ENCODE measurements around the gene BRIP1. TPM values are rescaled to one million over a fixed set of nuclear protein-coding genes. Genes with fewer than 3 reads are reported as not detected.
A peak's percentile ranks its signal among the peaks of the same experiment; 100 is the strongest.

The BRIP1 gene
- total RNA-seq, 1 donor from 2014 or later, result 66.4 TPM

GRCh38 chr17:61639818-61640217, 223.5 kb downstream of the BRIP1 start:
- Histone ChIP-seq H2AFZ (replicated peaks) (no peak overlapping the region), H3K9me3 (ENCODE audit: low read depth) (no peaks in the 10 kb centered on the region), H3K36me3 (no peaks in the 10 kb centered on the region), H3K4me2 (no peak overlapping the region), H3F3A (ENCODE audit: low read depth) (no peaks in the 10 kb centered on the region), H3K79me2 (ENCODE audit: low read depth) (no peaks in the 10 kb centered on the region), H3K27me3 (no peaks in the 10 kb centered on the region), H4K20me1 (ENCODE audit: low read depth) (no peaks in the 10 kb centered on the region), H3K9ac (no peak overlapping the region), H3K4me3 (no peak overlapping the region), H3K4me1 (no peaks in the 10 kb centered on the region), H3K27ac (no peak overlapping the region)
- H3K4me1 Mint-ChIP-seq, result no peaks in the 10 kb centered on the region
- H3K27ac Mint-ChIP-seq, result no peak overlapping the region
- no peaks in the 10 kb centered on the region for H3K27me3 Mint-ChIP-seq (ENCODE audit: insufficient read depth, low read depth)
- H3K36me3 Mint-ChIP-seq, result no peaks in the 10 kb centered on the region
- peaks cover 14% of the 10 kb centered on the region for H3K9me3 Mint-ChIP-seq
- TF ChIP-seq EZH2phosphoT487 (IDR thresholded peaks at IDR 0.05) (no peak), EZH2 (IDR thresholded peaks at IDR 0.05) (no peak), CTCF (IDR thresholded peaks at IDR 0.05) (no peak)
- DNase-seq (ENCODE audit: low spot score), result no peak
- no peak overlapping the region for H3K4me3 Mint-ChIP-seq

- Histone ChIP-seq H3F3A (ENCODE audit: low read depth) (no peaks in the 10 kb centered on the region), H3K4me2 (no peak overlapping the region), H2AFZ (replicated peaks) (no peak overlapping the region), H3K4me1 (no peaks in the 10 kb centered on the region), H3K9ac (no peak overlapping the region), H3K4me3 (no peak overlapping the region), H3K36me3 (no peaks in the 10 kb centered on the region), H4K20me1 (ENCODE audit: low read depth) (no peaks in the 10 kb centered on the region), H3K27ac (no peak overlapping the region), H3K27me3 (no peaks in the 10 kb centered on the region), H3K79me2 (ENCODE audit: low read depth) (no peaks in the 10 kb centered on the region), H3K9me3 (ENCODE audit: low read depth) (no peaks in the 10 kb centered on the region)
- DNase-seq (ENCODE audit: low spot score), result no peak
- Mint-ChIP-seq H3K9me3 (peaks cover 14% of the 10 kb centered on the region), H3K4me3 (no peak overlapping the region), H3K4me1 (no peaks in the 10 kb centered on the region), H3K36me3 (no peaks in the 10 kb centered on the region), H3K27ac (no peak overlapping the region), H3K27me3 (ENCODE audit: insufficient read depth, low read depth) (no peaks in the 10 kb centered on the region)
- TF ChIP-seq EZH2phosphoT487 (IDR thresholded peaks at IDR 0.05) (no peak), CTCF (IDR thresholded peaks at IDR 0.05) (no peak), EZH2 (IDR thresholded peaks at IDR 0.05) (no peak)
These were observed 225.2 kb downstream of the BRIP1 start for GRCh38 chr17:61638087-61638486.

DNA sequence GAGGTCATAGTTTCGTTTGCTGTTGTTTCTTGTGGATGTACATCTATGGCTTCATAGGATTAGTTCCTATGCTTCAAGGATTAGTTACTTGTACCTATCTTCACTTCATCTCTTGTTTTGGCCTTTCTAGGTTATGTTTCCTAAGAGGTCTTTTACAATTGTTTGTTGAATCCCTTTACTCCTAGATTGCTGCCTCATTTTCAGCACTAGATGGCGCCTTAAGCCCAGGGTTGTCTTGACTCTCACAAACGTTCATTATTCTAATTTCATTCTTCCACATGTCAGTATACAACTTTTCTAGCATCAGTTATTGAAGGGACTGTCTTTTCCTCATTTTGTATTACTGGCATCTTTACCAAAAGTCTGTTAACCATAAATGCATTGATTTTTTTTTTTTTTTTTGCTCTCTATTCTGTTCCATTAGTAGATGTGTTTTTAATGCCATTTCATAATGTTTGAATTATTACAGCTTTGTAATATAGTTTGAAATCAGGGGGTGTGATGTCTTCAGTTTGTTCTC, 227.4 kb downstream of the BRIP1 start:
- Mint-ChIP-seq H3K27me3 (ENCODE audit: insufficient read depth, low read depth) (no peaks in the 10 kb centered on the region), H3K36me3 (no peaks in the 10 kb centered on the region), H3K27ac (no peak overlapping the region), H3K4me3 (no peak overlapping the region), H3K4me1 (no peaks in the 10 kb centered on the region), H3K9me3 (peaks cover 14% of the 10 kb centered on the region)
- Histone ChIP-seq H3K27ac (no peak overlapping the region), H3K4me3 (no peak overlapping the region), H3K4me1 (no peaks in the 10 kb centered on the region), H3K4me2 (no peak overlapping the region), H3K27me3 (no peaks in the 10 kb centered on the region), H3K79me2 (ENCODE audit: low read depth) (no peaks in the 10 kb centered on the region), H2AFZ (replicated peaks) (no peak overlapping the region), H4K20me1 (ENCODE audit: low read depth) (no peaks in the 10 kb centered on the region), H3K9ac (no peak overlapping the region), H3K36me3 (no peaks in the 10 kb centered on the region), H3K9me3 (ENCODE audit: low read depth) (no peaks in the 10 kb centered on the region), H3F3A (ENCODE audit: low read depth) (no peaks in the 10 kb centered on the region)
- TF ChIP-seq EZH2phosphoT487 (IDR thresholded peaks at IDR 0.05), result no peak
- TF ChIP-seq EZH2 (IDR thresholded peaks at IDR 0.05), result no peak
- TF ChIP-seq CTCF (IDR thresholded peaks at IDR 0.05), result peak; percentile 92
- DNase-seq (ENCODE audit: low spot score), result peak; percentile 55
